Breast epithelium (tissue), 3 donors: Measurements from ENCODE around the gene BUB1B.

Source experiments
- CTCF ChIP-seq, 3 donors: fragments of 450-650 bp; IDR thresholded peaks; one replicate each; pipeline ENCODE4 v1.5.1; 2016 to 2017; ENCODE audit warnings: antibody characterized with exemption in 3 of 3, mild to moderate bottlenecking in 3 of 3, moderate library complexity in 3 of 3
- POLR2A ChIP-seq: fragments of 450-650 bp; IDR thresholded peaks from one replicate; pipeline ENCODE4 v1.6.1; 2016; ENCODE audit warnings: antibody characterized with exemption, mild to moderate bottlenecking, moderate library complexity

- TF ChIP-seq POLR2A (no peak), CTCF (IDR thresholded peaks at IDR 0.05) (no peak)
Measured at GRCh38 chr15:40239404-40239692, 78.5 kb downstream of the BUB1B start.
